RWPE2 (cell line): Measurements from ENCODE around the gene ILF2.
A peak's percentile ranks its signal among the peaks of the same experiment; 100 is the strongest.

Experiments used
- ATAC-seq: fragments of 200-7000 bp; cut with Tn5 transposase; 3 replicates; pipeline ENCODE4 v1.9.1; 2021; ENCODE audit warnings: low read depth
- DNase-seq: peaks from one replicate; pipeline ENCODE4 v3.0.0-alpha.2; 2020; ENCODE audit warnings: low spot score
- H3K27ac ChIP-seq: fragments of 450-650 bp; 2 replicates; pipeline ENCODE4 v1.5.1; 2017; ENCODE audit warnings: mild to moderate bottlenecking; ENCODE audit not compliant: poor library complexity, severe bottlenecking
- H3K27me3 ChIP-seq: fragments of 250-450 bp; sonication (Bioruptor Pico); 2 replicates; pipeline ENCODE4 v1.5.1; 2021; ENCODE audit warnings: mild to moderate bottlenecking, moderate library complexity; ENCODE audit not compliant: insufficient read depth, poor library complexity, severe bottlenecking
- H3K36me3 ChIP-seq: fragments of 250-450 bp; sonication (Bioruptor Pico); 2 replicates; pipeline ENCODE4 v1.5.1; 2020; ENCODE audit warnings: low read depth, mild to moderate bottlenecking, moderate library complexity
- H3K4me1 ChIP-seq: fragments of 250-450 bp; sonication (Bioruptor Pico); 2 replicates; pipeline ENCODE4 v1.5.1; 2021; ENCODE audit warnings: mild to moderate bottlenecking, moderate library complexity; ENCODE audit not compliant: insufficient read depth, poor library complexity, severe bottlenecking
- H3K4me3 ChIP-seq: fragments of 250-450 bp; sonication (Bioruptor Pico); 2 replicates; pipeline ENCODE4 v1.5.1; 2021; ENCODE audit warnings: mild to moderate bottlenecking, moderate library complexity; ENCODE audit not compliant: severe bottlenecking
- H3K9me3 ChIP-seq: fragments of 250-450 bp; sonication (Bioruptor Pico); 2 replicates; pipeline ENCODE4 v1.5.1; 2021; ENCODE audit warnings: mild to moderate bottlenecking, moderate library complexity; ENCODE audit not compliant: severe bottlenecking
- TF ChIP-seq, protein P1 (sequence below): fragments of 450-650 bp; IDR thresholded peaks from one replicate; pipeline ENCODE4 v1.5.1; 2017; ENCODE audit warnings: mild to moderate bottlenecking, moderate library complexity; ENCODE audit not compliant: poor library complexity, severe bottlenecking

ILF2 gene

DNA sequence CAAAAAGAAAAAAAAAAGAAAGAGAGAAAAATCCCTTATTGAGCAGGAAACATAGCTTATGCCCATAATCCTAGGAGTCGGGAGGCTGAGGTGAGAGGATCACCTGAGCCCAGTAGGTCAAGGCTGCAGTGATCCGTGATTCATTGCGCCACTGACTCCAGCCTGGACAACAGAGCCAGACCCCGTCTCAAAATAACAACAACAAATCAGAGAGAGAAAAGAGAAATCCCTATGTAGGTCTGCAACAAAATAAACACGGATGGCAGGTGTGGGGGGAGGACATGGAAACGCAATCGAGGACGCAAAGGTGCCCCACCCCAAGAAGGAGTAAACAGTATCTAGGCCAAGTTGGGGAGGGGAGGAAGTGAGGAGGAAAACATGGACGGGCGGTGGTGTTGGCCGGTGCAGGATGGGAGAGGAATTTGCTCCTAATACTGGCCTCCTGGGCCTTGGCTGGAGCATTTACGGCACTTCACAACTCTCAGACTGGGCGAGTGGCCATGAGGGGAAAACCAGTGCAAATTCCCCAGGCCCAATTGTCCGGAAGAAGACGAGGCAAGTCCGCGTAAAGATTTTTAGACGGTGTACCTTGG, 37.5 kb downstream of the ILF2 start:
- TF ChIP-seq, protein P1, sequence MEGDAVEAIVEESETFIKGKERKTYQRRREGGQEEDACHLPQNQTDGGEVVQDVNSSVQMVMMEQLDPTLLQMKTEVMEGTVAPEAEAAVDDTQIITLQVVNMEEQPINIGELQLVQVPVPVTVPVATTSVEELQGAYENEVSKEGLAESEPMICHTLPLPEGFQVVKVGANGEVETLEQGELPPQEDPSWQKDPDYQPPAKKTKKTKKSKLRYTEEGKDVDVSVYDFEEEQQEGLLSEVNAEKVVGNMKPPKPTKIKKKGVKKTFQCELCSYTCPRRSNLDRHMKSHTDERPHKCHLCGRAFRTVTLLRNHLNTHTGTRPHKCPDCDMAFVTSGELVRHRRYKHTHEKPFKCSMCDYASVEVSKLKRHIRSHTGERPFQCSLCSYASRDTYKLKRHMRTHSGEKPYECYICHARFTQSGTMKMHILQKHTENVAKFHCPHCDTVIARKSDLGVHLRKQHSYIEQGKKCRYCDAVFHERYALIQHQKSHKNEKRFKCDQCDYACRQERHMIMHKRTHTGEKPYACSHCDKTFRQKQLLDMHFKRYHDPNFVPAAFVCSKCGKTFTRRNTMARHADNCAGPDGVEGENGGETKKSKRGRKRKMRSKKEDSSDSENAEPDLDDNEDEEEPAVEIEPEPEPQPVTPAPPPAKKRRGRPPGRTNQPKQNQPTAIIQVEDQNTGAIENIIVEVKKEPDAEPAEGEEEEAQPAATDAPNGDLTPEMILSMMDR: no peak
- no peaks in the 10 kb centered on the region for H3K27me3 ChIP-seq
- ATAC-seq (no peak), DNase-seq (no peak)
- H3K36me3 ChIP-seq: peaks cover 36% of the 10 kb centered on the region
- peak overlapping the region; percentile 91 for H3K27ac ChIP-seq
- H3K4me1 ChIP-seq: no peaks in the 10 kb centered on the region
- peak overlapping the region; percentile 90 for H3K4me3 ChIP-seq
- H3K9me3 ChIP-seq: no peaks in the 10 kb centered on the region

DNA sequence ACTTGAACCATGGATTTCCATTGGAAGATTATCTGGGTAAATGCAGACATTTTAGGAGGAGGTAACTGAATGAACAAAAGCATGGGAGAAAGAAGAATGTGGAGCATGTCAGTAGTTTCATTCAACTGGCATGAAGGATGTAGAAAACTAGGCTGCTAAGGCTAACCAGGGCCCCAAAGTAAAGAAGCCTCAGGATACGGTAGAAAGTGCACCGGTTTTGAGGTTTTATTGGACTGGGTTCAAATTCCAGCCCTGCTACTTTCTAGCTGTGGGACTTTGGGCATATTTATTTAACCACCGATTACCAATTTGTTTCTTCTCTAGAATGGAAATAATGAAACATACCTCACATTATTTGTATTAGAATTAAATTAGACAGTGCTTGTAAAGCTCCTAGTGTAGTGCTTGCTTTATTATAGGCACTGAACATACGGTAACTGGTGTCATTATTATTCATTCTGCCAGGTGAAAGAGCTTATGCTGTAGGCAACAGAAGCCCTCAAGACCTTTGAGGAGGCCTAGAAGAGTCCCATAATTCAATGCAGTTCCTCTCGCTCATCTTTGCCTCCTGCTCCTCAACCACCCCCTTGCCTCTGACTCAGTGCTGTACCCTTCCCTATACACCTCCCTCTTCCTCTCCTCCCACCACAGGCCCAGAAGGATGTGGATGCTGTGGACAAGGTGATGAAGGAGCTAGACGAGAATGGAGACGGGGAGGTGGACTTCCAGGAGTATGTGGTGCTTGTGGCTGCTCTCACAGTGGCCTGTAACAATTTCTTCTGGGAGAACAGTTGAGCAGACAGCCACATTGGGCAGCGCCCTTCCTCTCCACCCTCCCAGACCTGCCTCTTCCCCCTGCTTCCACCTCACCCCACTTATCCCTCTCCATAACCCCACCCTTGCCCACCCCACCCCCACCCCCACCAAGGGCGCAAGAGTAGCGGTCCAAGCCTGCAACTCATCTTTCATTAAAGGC, 39.5 kb downstream of the ILF2 start:
- no peaks in the 10 kb centered on the region for H3K27me3 ChIP-seq
- no peaks in the 10 kb centered on the region for H3K9me3 ChIP-seq
- no peak overlapping the region for H3K4me3 ChIP-seq
- peaks cover under 1% of the 10 kb centered on the region for H3K4me1 ChIP-seq
- peaks cover 17% of the 10 kb centered on the region for H3K36me3 ChIP-seq
- ATAC-seq (no peak), DNase-seq (no peak)
- TF ChIP-seq, protein P1: no peak
- H3K27ac ChIP-seq: no peak overlapping the region

DNA sequence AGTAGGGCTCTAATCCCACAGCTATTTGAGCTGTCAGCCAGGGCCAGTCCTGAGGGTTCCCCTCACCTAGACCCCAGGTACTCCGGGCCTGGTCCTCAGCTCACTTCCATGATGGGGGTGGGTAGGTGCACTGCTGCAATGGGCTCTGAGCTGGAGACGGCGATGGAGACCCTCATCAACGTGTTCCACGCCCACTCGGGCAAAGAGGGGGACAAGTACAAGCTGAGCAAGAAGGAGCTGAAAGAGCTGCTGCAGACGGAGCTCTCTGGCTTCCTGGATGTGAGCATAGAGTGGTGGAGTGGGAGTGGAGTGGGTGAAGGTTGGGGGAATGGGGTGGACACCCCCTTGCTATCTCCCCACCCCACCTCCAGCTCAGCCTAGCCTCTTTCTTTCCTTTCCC, 40.4 kb downstream of the ILF2 start:
- H3K27ac ChIP-seq: no peak overlapping the region
- no peaks in the 10 kb centered on the region for H3K9me3 ChIP-seq
- ATAC-seq: no peak
- DNase-seq: no peak
- H3K36me3 ChIP-seq: peaks cover 11% of the 10 kb centered on the region
- H3K4me1 ChIP-seq: peaks cover 6% of the 10 kb centered on the region
- no peaks in the 10 kb centered on the region for H3K27me3 ChIP-seq
- TF ChIP-seq, protein P1: no peak
- H3K4me3 ChIP-seq: no peak overlapping the region

DNA sequence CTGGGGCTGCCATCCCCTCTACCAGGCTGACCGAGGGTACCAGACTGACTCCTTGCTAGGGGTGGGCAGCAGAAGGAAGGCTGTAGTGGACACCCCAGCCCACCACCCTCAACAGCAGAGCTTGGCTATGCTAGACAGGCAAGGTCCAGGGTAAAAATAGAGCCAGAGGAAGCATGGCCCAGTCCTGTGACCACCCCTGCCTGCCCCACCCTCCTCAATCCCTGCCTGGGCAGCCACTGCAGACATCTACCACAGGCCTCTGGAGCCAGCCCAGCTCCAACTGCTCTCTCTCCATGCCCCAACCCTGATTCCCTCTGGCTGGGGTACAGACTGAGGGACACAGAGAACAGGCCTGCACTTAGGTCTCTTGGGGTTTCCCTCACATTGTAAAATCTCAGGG, 40.8 kb downstream of the ILF2 start:
- no peak for ATAC-seq
- Histone ChIP-seq H3K4me3 (no peak overlapping the region), H3K36me3 (peaks cover 11% of the 10 kb centered on the region), H3K9me3 (no peaks in the 10 kb centered on the region), H3K27ac (no peak overlapping the region), H3K27me3 (no peaks in the 10 kb centered on the region), H3K4me1 (peaks cover 6% of the 10 kb centered on the region)
- DNase-seq: no peak
- TF ChIP-seq, protein P1: no peak

DNA sequence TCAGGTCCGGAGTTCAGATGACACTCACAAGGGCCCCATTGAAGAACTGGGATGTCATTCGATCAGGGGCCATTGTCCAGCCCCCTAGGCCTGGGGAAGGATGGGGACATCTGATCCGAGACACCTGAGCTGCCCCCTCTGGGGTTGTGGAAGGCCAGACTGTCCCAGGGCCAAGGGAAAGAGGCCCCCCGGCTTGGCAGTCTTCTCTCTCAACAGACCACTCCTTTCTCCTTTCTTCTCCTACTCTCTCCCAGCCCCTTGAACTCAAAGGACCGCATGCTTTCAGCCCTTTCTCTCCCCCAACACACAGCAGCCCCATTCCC, 41.5 kb downstream of the ILF2 start:
- H3K27me3 ChIP-seq: no peaks in the 10 kb centered on the region
- H3K9me3 ChIP-seq: no peaks in the 10 kb centered on the region
- no peak for ATAC-seq
- peaks cover 6% of the 10 kb centered on the region for H3K4me1 ChIP-seq
- peaks cover 14% of the 10 kb centered on the region for H3K36me3 ChIP-seq
- no peak overlapping the region for H3K4me3 ChIP-seq
- no peak for DNase-seq
- TF ChIP-seq, protein P1: no peak
- no peak overlapping the region for H3K27ac ChIP-seq
